ENCODE results near the gene SMG7.

GRCh38 chr1:183552891-183553290, 80.6 kb downstream of the SMG7 start:
- no peak for TF ChIP-seq CTCF (IDR thresholded peaks at IDR 0.05; ENCODE audit: low read depth, low read length, poor library complexity, severe bottlenecking)
- TF ChIP-seq EZH2phosphoT487 (IDR thresholded peaks at IDR 0.05; ENCODE audit: borderline replicate concordance, low read length) = no peak
